GM18498 (cell line): ENCODE results near the gene F2RL1.
"Not testable (repeated sequence)": the region's sequence is repeated elsewhere in the genome, so short reads cannot be mapped to it uniquely, and the experiment has no call there.

Experiments
- ATAC-seq: cut with Tn5 transposase; IDR thresholded peaks from one replicate; pipeline ENCODE4 v1.9.1; 2021; ENCODE audit warnings: mild to moderate bottlenecking, moderate library complexity; ENCODE audit not compliant: unreplicated experiment

The F2RL1 gene

DNA sequence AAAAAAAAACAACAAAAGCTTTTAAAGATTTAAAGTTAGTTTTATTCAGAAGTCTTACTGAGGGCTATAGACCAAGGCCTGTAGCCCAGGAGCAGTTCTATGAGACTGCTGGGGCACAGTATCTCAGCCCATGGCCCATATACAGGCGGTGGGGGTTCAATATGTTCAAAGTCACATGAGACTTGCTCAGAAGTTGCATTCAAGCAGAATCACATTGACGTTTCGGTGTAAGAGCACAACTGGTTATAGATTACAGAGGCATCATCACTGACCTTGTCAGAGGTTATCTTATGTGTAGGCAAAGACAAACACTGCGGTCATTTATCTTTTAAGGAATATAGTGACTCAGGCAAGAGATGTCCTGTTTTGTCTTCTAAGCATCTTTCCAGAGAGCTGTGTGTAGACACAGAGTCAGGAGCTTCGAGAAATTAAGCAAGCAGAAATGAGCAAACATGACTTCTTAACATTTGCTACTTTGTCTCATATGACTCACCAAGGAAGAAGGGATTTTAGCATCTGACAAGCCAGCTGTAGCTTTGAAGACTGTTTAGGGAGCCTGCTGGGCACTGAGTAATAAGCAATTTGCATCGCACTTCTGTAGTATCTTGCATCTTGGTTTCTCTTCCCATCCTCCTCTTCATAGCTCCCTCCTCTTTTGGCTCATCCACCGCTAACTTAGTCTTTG, 12.9 kb upstream of the F2RL1 start:
- no peak for ATAC-seq

DNA sequence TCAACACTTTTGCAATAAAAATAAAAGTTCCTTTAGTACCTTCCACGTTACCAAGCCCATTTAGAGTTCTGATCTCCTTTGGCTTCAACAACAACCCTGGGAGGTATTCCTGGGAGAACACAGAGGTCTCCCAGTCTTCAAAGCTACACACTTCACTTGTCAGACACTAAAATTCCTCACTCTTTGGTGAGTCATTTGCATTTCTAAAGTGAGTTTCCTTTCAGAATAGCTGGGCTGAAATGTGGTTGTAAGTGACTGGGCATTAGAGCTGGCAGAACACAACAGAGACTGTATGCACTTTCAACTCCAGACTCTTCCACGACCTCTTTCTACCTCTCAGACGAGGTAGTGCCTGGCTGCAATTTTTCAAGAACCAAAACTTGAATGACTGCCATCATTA, 11.5 kb upstream of the F2RL1 start:
- ATAC-seq: no peak

DNA sequence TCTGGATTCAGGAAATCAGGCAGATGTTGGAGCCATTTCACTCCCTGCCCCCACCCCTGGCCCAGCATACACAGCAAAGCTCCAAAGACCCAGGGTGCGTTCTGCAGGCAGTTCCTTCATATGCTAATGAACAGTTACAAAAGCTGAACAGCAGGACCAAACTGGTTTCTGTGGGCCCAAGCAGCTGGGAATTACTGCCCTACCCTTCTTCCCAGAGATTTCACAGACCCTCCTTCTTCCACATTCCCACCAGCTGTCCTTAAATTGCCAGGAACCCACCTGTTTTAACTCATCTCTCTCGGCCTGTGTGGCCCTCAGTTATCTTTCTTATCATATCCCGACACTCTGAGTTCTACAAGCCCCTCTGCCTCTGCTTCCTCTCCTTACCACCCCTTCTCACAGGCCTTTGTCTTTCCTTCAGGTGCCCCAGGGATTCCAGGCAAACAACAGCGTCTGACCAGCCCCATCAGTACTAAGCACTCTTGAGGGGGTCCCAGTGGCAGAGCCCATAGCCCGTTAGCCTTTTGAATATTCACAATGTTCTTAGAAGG, 10.6 kb upstream of the F2RL1 start:
- ATAC-seq: no peak

DNA sequence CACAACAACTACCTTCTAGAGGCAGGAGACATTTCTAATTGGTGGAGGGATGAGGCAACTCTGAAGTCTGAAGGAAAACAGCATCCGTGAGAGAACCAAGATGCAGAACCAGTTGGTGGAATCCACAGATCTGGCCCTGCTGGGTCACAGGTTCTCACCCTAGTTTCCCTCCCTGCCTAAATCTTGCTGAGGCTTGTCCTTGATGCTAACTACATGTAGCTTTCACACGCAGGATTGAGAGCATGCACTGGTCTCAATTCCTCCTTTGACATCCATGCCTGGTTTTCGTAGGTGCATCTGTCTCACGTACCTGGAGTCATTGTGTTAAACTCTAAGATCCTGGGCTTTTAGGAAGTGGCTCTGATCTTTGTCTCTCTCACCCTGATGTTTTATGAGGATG, 9.7 kb upstream of the F2RL1 start:
- ATAC-seq: no peak

DNA sequence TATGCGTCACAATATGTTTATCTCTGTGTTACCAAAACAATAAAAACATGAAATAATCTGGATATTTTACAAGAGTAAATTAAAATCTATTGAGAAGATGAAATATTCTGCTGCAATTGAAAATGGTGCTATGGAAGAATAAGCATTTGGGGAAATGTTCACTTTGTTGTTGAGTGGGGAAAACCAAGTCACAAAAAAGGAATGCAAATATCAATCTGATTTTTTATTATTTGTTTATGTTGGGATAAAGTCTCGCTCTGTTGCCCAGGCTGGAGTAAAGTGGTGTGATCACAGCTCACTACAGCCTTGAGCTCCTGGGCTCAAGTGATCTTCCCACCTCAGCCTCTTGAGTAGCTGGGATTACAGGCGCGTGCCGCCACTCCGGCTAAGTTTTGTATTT, 8.6 kb upstream of the F2RL1 start:
- ATAC-seq: no peak

DNA sequence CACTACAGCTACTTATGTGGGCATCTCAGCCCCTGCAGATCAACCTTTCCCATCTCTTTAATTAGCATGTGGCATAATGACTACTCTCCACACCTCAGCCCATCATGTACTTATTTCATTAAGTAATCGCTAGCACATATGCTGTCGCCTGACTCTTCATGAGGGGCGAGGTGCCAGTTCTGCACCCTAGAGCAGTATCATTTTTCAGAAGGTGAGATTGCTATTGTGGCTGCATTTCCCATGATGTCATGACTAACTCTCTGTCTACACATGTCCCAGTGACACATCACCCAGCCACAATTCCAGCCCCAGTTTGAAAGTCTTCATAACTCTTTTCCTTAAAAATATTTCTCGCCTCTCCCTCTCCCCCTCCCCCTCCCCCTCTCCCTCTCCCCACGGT, 7.6 kb upstream of the F2RL1 start:
- ATAC-seq: no peak

- not testable (repeated sequence) for ATAC-seq
Measured at GRCh38 chr5:76812209-76812608, 6.6 kb upstream of the F2RL1 start.

DNA sequence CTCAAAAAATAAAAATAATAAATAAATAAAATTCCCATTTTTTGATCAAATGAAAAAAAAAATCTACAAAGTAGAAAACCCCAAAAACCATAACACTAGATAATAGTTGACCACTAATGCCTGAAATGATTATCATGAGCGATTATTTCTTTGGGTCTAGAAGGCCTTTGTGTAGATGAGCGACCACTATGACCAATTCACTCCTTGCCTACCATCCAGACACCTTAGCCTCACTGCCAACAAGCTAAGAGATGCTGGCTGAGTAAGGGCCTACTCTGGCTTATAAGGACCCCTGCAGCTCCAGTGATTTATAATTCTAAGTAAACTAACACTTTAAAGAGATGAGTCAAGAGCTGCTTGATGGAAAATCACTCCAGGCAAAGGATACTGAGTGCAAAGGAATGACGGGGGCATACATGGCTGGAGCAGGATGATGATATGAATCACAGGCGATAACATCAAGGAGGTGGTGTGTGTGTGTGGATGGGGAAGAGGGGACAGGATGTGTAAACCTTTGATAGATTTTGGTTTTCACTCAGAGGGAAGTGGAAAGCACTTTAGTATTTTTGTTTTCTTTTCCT, 4.8 kb upstream of the F2RL1 start:
- ATAC-seq: no peak

- ATAC-seq: no peak
Measured at GRCh38 chr5:76816110-76816831, 2.6 kb upstream of the F2RL1 start.

GRCh38 chr5:76819851-76820525, 1.2 kb downstream of the F2RL1 start:
- ATAC-seq: no peak

- no peak for ATAC-seq
Measured at GRCh38 chr5:76820526-76820890, 1.7 kb downstream of the F2RL1 start.

- no peak for ATAC-seq
Measured at GRCh38 chr5:76821136-76821535, 2.3 kb downstream of the F2RL1 start.

DNA sequence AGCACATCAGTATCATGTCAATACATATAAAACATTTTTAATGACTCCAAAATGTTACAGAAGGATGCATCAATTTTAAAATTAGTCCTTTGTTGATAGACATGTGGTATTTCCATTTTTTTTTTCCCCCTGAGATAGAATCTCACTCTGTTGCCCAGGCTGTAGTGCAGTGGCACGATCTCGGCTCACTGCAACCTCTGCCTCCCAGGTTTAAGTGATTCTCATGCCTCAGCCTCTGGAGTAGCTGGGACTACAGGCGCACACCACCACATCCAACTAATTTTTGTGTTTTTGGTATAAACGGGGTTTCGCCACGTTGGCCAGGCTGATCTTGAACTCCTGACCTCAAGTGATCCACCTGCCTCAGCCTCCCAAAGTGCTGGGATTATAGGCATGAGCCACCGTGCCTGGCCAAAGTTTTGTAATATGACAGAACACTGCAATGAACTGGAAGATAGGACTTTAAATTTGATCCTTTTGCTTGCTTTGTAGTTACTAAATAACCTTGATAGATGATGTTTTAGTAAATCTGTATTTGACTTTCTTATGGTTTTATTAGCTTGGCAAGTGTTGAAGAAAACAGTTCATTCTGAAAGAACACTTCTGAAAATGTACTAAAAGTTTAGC, 3.4 kb downstream of the F2RL1 start:
- not testable (repeated sequence) for ATAC-seq

DNA sequence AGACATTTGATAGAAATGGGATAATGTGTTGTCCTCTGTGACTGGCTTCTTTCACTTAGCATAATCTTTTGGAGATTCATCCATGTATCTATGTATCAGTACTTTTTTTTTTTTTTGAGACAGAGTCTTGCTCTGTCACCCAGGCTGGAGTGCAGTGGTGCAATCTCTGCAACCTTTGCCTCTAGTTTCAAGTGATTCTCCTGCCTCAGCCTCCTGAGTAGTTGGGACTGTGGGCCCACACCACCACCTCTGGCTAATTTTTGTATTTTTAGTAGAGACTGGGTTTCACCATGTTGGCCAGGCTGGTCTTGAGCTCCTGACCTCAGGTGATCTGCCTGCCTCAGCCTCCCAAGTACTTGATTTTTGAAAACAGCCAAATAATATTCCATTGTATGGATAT, 7.6 kb downstream of the F2RL1 start:
- ATAC-seq: not testable (repeated sequence)

DNA sequence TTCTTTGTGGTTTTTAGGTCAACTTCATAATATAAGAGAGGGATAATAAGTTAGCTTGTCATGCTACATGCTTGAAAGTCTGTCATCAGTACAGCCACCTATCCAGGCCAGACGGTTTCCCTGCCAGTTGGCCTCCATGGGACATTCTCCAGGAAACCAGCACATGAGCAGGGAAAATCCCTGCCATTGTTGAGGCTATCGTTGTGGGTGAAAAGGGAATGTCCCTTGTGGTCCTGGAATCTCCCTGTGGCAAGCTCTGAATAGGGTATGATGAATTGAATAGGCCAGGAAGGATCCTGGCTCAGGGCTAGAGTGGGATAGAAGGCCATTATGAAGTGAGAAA, 12.3 kb downstream of the F2RL1 start:
- no peak for ATAC-seq

DNA sequence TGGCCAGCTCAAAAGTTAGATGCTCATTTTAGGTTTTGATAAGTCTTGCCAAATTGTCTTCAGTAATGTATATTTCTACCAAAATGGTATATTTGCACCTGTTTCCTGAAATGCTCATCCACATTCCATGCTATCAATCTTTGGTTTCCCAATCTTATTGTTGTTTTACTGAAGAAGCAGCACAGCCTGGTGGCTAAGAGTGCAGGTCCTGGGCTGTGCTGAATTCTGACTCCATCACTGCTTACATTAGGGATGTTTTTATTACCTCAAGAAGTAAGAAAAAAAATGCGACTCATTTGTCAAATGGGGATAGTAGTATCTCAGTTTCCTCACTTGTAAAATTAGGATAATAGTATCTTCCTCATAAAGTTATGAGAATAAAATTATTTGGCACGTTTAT, 17.4 kb downstream of the F2RL1 start:
- ATAC-seq: no peak

DNA sequence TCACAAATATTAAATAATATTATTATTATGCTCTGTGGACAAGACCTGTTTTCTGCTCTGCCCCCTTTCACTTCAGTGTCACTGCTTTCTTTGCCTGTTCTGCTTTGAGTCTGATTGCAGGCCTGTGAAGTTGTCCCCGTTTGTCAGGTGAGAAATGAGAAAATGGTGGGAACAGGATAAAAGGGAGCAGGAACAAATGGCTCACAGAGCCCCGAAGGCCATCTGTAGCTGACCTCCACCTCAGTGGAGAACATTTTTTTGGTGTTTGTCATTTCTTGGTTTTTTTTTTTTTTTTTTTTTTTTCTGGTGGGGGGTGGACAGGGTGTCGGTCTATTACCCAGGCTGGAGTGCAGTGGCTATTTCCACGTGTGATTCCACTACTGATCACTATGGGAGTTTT, 17.8 kb downstream of the F2RL1 start:
- no peak for ATAC-seq

DNA sequence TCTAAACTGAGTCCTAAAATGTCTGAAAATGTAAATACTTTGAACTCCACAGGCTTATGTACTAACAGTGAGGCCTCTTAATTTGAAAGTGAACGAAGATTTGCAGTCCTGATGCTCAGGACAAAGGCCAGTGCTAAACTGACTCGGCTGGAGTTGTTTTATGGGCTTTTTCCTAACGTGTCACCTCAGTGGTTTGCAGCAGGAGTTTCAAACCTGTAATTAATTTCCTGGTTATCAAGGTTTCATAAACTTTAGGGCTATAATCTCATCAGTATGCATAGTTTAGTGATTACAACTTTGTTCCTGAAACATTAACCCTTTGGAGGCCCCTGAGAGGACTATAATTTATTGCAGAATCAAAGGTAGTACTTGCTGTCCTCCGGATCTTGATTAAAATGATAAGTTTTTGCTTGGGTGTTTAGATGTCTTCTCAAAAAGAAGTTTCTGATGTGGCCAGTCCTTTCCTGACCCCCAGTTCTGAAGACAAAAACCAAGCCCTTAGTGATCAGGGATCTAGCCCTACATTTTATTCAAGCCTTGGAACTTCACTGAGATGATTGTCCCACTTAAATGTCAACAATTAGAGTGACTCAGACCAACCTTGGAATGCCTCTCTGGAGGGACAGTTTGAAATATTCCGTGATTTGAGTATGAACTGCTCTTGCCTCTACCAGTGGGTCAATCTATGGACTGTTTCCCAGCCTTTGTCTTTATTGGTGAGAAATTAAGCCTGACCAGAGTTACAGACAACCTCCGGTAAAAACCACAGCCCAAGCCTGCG, 19.8 kb downstream of the F2RL1 start:
- no peak for ATAC-seq

DNA sequence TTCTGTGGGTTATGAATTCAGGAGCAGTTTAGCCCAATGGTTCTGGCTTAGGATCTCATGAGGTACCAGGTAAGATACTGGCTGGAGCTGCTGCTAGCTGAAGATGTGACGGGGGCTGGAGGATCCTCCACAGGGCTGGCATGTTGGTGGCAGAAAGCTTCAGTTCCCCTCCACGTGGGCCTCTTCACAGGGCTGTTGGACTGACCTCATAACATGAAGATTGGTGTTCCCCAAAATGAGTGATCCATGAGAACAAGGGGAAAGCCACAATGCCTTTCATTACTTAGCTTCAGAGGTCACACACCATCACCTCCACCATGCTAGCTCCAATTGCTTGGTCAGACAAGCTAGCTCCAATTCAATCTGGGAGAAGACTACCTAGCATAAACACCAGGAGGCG, 22.5 kb downstream of the F2RL1 start:
- ATAC-seq: no peak

GRCh38 chr5:76845890-76846289, 27.1 kb downstream of the F2RL1 start:
- ATAC-seq: no peak
